Esophagus (tissue), 2 donors: ENCODE data around the gene GOLGA6D. TPM values are rescaled to one million over a fixed set of nuclear protein-coding genes. Genes with fewer than 3 reads are reported as not detected.
"Not testable (repeated sequence)": the region's sequence is repeated elsewhere in the genome, so short reads cannot be mapped to it uniquely, and the experiment has no call there.

ENCODE experiments used
- H3K27ac ChIP-seq, 2 donors: one replicate each; pipeline ENCODE4 v1.5.1; 2013; ENCODE audit warnings: low read depth in 2 of 2, mild to moderate bottlenecking in 2 of 2, inconsistent platforms in 1 of 2, low read length in 1 of 2, moderate library complexity in 1 of 2
- H3K27me3 ChIP-seq, 2 donors: one replicate each; pipeline ENCODE4 v1.6.1; 2013; ENCODE audit warnings: low read length in 2 of 2, control low read depth in 1 of 2, mild to moderate bottlenecking in 1 of 2; ENCODE audit not compliant: insufficient read depth in 2 of 2, control insufficient read depth in 1 of 2
- H3K36me3 ChIP-seq, 2 donors: one replicate each; pipeline ENCODE4 v1.6.1; 2013; ENCODE audit warnings: low read length in 1 of 2; ENCODE audit not compliant: control insufficient read depth in 2 of 2, insufficient read depth in 2 of 2
- H3K4me1 ChIP-seq, 2 donors: one replicate each; pipeline ENCODE4 v1.6.1; 2013; ENCODE audit warnings: low read length in 1 of 2; ENCODE audit not compliant: control insufficient read depth in 2 of 2, insufficient read depth in 2 of 2
- H3K4me3 ChIP-seq, 2 donors: one replicate each; pipeline ENCODE4 v1.5.1; 2013; ENCODE audit warnings: low read length in 2 of 2, mild to moderate bottlenecking in 2 of 2, low read depth in 1 of 2, moderate library complexity in 1 of 2
- H3K9me3 ChIP-seq, 2 donors: one replicate each; pipeline ENCODE4 v1.6.1; 2013; ENCODE audit warnings: mild to moderate bottlenecking in 2 of 2, low read depth in 1 of 2, low read length in 1 of 2, moderate library complexity in 1 of 2; ENCODE audit not compliant: control insufficient read depth in 2 of 2, insufficient read depth in 1 of 2
- WGBS, 2 donors: extraction: QIAGEN DNeasy Blood & Tissue Kit; methylation state at CpG; one replicate each; pipeline ENCODE4 v1.1.7; 2013; 5-methylcytosine and 5-hydroxymethylcytosine counted together
- polyA plus RNA-seq, 2 donors: library from polyadenylated mRNA; stranded (reverse); fragments of 200-250 nt; gene quantifications; one replicate each; pipeline ENCODE4 v1.2.3, GENCODE V29; 2013
- donor health status: healthy with polysubstance abuse.
- donor health status: Bipolar disorder and iron deficiency.

GOLGA6D gene
- polyA plus RNA-seq, 2 donors: not detected

GRCh38 chr15:75278497-75278896, 4.1 kb upstream of the GOLGA6D start:
- H3K27me3 ChIP-seq, H3K36me3 ChIP-seq, H3K4me3 ChIP-seq, H3K4me1 ChIP-seq, H3K9me3 ChIP-seq, H3K27ac ChIP-seq: not testable (repeated sequence)
- 86% methylated on average over 1 of the region's 1 CpG; no CpG with 5 or more reads in 1 of the 2 donors for WGBS, 2 donors

GRCh38 chr15:75284152-75284551, 1.5 kb downstream of the GOLGA6D start:
- not testable (repeated sequence) for H3K27ac ChIP-seq, H3K4me1 ChIP-seq, H3K4me3 ChIP-seq, H3K27me3 ChIP-seq, H3K36me3 ChIP-seq, H3K9me3 ChIP-seq
- WGBS, 2 donors: no CpG with 5 or more reads among the region's 3 CpGs

GRCh38 chr15:75293660-75294059, 11.0 kb downstream of the GOLGA6D start:
- H3K4me1 ChIP-seq, H3K36me3 ChIP-seq, H3K4me3 ChIP-seq, H3K27me3 ChIP-seq, H3K9me3 ChIP-seq, H3K27ac ChIP-seq: not testable (repeated sequence)
- 57 to 73% methylated on average over 3 to 6 of the region's 18 CpGs for WGBS, 2 donors

DNA sequence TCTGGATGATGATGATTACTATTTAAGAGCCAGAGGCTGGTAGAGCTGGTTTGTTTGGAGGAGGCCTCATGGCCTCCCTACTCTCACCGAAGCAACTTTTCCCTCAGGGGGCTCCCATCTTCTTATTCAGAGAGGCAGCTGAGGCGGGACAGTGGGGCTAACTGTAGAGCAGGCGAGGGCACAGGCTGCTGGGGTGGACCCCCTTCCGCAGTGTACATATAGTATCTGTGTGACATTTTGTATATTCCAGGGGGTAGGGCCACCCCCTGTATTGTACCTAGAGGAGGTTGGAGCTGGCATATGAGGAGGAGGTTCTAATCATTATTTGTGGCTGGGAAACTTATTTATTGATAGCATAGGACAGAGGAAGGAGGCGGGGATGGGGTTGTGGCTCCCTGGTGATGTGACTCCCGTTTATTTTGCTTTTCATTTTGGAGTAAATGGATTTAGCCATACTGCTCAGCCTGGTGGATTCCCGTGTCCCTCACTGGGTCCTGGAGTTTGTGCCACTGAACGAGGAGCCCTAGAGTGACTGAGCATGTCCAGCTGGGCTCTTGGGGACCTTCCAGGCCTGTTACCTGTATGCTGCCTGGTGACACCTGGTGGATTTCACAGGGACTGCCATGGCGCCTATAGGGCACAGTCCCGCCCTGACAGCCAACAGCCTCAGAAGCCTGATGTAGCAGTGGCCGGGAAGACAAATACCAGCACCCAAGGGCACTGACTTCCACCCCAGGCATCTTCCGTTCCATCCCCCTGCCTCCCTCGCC, 16.1 kb downstream of the GOLGA6D start:
- not testable (repeated sequence) for H3K36me3 ChIP-seq, H3K9me3 ChIP-seq, H3K4me3 ChIP-seq, H3K27ac ChIP-seq, H3K4me1 ChIP-seq, H3K27me3 ChIP-seq
- 64 to 78% methylated on average over 3 to 6 of the region's 13 CpGs for WGBS, 2 donors

- H3K4me1 ChIP-seq, H3K27me3 ChIP-seq, H3K9me3 ChIP-seq, H3K27ac ChIP-seq, H3K4me3 ChIP-seq, H3K36me3 ChIP-seq: not testable (repeated sequence)
- WGBS, 2 donors: 21 to 23% methylated on average over 5 to 6 of the region's 6 CpGs
Measured at GRCh38 chr15:75299311-75299688, 16.7 kb downstream of the GOLGA6D start.

- H3K27ac ChIP-seq, H3K4me3 ChIP-seq, H3K36me3 ChIP-seq, H3K4me1 ChIP-seq, H3K27me3 ChIP-seq, H3K9me3 ChIP-seq: not testable (repeated sequence)
- 40 to 54% methylated on average over 5 of the region's 6 CpGs for WGBS, 2 donors
Measured at GRCh38 chr15:75300026-75300425, 17.4 kb downstream of the GOLGA6D start.

GRCh38 chr15:75302318-75302717, 19.7 kb downstream of the GOLGA6D start:
- Histone ChIP-seq H3K4me1 (no peaks in the 10 kb centered on the region), H3K9me3 (no peaks in the 10 kb centered on the region), H3K27me3 (no peaks in the 10 kb centered on the region), H3K27ac (no peak overlapping the region), H3K36me3 (no peaks in the 10 kb centered on the region), H3K4me3 (no peak overlapping the region)
- WGBS, 2 donors: 87 to 89% methylated on average over 9 of the region's 9 CpGs

DNA sequence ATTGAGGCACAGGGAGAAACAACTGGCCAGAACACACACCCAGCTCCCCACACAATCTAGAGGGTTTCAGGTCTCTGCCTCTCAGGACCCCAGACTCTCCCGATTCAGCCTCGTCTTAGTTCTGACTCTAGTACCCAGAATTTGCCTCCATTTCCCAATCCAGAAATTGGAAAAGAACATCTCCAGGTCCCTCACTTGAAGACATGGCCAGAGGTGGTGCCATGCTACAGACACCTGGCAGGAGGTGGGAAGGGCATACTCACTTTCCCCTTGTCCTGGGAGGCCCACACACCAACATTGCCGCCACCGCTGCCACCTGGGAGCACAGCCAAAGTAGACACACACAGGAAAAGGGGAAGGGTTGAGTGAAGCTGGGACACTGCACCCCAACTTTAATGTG, 20.1 kb downstream of the GOLGA6D start:
- 91 to 94% methylated on average over 4 of the region's 4 CpGs for WGBS, 2 donors
- not testable (repeated sequence) for H3K36me3 ChIP-seq, H3K27me3 ChIP-seq, H3K9me3 ChIP-seq, H3K4me3 ChIP-seq, H3K27ac ChIP-seq, H3K4me1 ChIP-seq

DNA sequence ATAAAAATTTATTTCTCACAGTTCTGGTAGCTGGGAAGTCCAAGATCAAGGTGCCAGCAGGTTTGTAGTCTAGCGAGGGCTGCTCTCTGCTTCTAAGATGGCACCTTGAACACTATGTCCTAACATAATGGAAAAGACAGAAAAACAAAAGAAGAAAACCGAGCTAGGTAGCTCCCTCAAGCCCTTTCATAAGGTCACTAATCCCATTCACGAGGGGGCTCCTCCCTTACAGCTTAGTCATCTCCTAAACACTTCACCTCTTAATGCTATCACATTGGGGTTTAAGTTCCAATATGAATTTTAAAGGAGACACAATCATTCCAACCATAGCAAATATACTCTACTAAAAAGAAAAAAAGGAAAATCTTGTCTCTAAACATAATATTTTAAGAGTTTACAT, 23.6 kb downstream of the GOLGA6D start:
- WGBS, 2 donors: 49% methylated on average over 3 of the region's 3 CpGs
- Histone ChIP-seq H3K27ac (no peak overlapping the region), H3K36me3 (no peaks in the 10 kb centered on the region), H3K4me3 (no peak overlapping the region), H3K9me3 (no peaks in the 10 kb centered on the region), H3K27me3 (no peaks in the 10 kb centered on the region), H3K4me1 (no peaks in the 10 kb centered on the region)

DNA sequence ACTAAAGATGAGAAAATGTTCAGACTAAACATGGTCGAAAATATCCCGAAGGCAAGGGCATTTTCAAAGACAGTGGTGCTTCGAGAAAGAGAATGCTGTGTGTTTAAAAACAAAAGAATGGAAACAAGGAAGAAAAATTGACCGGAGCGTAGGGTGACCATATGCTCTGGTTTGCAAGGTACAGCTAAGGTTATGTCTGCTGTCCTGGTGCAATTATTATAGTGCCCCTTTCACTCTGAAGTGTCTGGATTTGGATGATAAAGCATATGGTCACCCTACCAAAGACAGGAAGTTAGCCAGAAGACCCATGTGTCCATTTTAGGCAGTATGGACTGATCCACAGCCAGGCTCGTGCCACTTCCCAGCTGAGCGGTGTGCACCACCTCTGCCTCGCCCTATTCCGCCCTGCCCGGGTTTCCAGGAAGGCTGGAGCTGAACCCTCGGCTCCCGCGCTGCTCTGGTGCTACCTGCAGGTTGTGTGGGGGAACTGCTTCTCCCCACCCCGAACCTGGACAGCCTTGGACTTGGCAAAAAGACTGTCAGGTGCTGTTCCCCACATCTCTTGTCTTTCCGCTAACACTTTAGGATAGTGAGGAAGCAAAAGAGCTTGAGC, 25.2 kb downstream of the GOLGA6D start:
- no peak overlapping the region for H3K4me3 ChIP-seq
- H3K27ac ChIP-seq: no peak overlapping the region
- peaks cover 0 to 1% of the 10 kb centered on the region in 2 donors for H3K4me1 ChIP-seq
- no peaks in the 10 kb centered on the region for H3K9me3 ChIP-seq
- WGBS, 2 donors: 30 to 32% methylated on average over 15 of the region's 15 CpGs
- H3K36me3 ChIP-seq: no peaks in the 10 kb centered on the region
- no peaks in the 10 kb centered on the region for H3K27me3 ChIP-seq
